ENCODE measurements around the gene SLC19A1.

GRCh38 chr21:45555557-45556301 lies 13.5 kb upstream of the SLC19A1 start:
- TF ChIP-seq CTCF (IDR thresholded peaks at IDR 0.05) (peak; percentile 32 to 96 (median 77)), POLR2A (IDR thresholded peaks at IDR 0.05) (no peak)

Data from Peyer's patch (tissue), 4 donors.